RWPE1 (cell line): ENCODE data around the gene RAB7A.

Experiments
- CTCF ChIA-PET: fragments of 350-600 bp; sonication (Branson Sonifier 250); formaldehyde crosslinking; extraction: SDS; loops from one replicate; lab custom pipeline; 2021; lab: Yijun Ruan, JAX
- POLR2A ChIA-PET: fragments of 400-600 bp; formaldehyde crosslinking; extraction: SDS; loops from one replicate; lab custom pipeline; 2020; ENCODE audit warnings: antibody characterized with exemption; ENCODE audit not compliant: low non-redundant PET; lab: Yijun Ruan, JAX
- DNase-seq: peaks from one replicate; pipeline ENCODE4 v3.0.0; 2012; ENCODE audit warnings: low spot score
- H3K27ac ChIP-seq: fragments of 450-650 bp; 2 replicates; pipeline ENCODE4 v1.5.1; 2017
- CTCF ChIP-seq: fragments of 450-650 bp; conservative IDR thresholded peaks from 2 replicates; pipeline ENCODE4 v1.5.1; 2017; ENCODE audit warnings: low read depth, mild to moderate bottlenecking

The RAB7A gene

DNA sequence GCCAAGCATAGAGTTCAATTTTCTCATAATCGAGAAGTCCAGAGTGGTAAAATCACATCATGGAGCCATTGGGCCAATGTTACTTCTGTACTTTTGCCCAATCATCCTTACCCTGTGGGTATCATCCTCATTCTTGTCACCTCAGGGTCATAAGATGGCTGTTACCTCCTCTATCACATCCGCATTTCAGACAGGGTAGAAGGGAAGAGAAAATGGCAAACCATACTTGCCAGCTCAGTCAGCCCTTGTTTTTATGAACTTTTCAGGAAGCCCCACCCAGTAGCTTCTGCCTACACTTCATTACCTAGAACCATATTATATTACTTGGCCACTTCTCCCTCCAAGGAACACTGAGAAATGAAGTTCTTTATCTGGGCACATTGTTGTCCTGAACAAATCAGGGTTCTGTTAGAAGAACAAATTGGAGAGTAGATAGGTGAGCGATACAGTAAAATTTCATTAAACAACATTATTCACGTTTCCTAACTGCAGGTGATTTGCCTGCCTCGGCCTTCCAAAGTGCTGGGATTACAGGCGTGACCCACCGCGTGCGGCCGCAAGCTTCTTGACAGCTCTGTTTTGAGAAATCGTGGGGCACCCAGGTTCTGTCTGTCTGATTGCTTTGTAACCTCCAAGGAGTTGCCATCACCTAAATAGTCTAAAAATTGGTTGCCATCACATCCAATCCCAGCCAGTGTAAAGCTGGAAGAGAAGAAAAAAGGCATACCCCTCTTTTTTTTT, 40.8 kb upstream of the RAB7A start:
- ChIA-PET CTCF (interaction anchor here (0.6 kb wide), 1 partner anchor 8 kb away, joined by 3 read pairs; no protein-coding TSS in a partner anchor), POLR2A (no interaction called here)
- no peak for DNase-seq
- TF ChIP-seq CTCF, result no peak
- no peak overlapping the region for H3K27ac ChIP-seq

DNA sequence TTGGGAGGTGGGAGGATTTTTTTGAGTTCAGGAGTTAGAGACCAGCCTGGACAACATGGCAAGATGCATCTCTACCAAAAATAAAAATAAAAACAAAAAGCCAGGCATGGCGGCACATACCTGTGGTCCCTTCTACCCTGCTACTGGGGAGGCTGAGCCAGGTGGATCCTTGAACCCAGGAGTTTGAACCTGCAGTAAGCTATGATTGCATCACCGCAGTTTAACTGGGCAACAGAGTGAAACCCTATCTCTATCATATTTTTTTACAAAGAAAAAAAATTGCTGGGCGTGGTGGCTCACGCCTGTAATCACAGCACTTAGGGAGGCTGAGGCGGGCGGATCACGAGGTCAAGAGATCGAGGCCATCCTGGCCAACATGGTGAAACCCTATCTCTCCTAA, 39.5 kb upstream of the RAB7A start:
- no peak for DNase-seq
- POLR2A ChIA-PET, result no interaction called here
- TF ChIP-seq CTCF, result no peak
- CTCF ChIA-PET, result no interaction called here
- H3K27ac ChIP-seq, result no peak overlapping the region

DNA sequence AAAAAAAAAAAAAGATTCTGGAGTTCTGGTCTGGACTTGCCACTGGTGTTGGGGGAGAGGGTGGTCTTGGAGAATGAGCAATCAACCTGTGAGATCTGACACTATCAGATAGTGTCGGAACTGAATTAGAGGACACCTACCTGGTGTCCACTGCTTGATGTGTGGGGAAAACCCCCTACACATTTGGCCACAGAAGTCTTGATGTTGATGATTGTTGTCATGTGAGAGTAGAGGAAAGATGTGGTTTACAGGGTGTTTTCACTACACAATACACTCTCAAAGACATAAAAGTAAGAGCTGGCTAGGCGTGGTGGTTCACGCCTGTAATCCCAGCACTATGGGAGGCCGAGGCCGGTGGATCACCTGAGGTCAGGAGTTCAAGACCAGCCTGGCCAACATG, 36.9 kb upstream of the RAB7A start:
- POLR2A ChIA-PET, result no interaction called here
- CTCF ChIA-PET, result no interaction called here
- DNase-seq, result no peak
- no peak overlapping the region for H3K27ac ChIP-seq
- no peak for TF ChIP-seq CTCF

- TF ChIP-seq CTCF, result no peak
- ChIA-PET CTCF (interaction anchor here (0.7 kb wide), 1 partner anchor 1101 kb away, joined by 3 read pairs; no protein-coding TSS in a partner anchor), POLR2A (no interaction called here)
- H3K27ac ChIP-seq, result no peak overlapping the region
- DNase-seq, result no peak
Observed at GRCh38 chr3:128693696-128694095, 32.3 kb upstream of the RAB7A start.

DNA sequence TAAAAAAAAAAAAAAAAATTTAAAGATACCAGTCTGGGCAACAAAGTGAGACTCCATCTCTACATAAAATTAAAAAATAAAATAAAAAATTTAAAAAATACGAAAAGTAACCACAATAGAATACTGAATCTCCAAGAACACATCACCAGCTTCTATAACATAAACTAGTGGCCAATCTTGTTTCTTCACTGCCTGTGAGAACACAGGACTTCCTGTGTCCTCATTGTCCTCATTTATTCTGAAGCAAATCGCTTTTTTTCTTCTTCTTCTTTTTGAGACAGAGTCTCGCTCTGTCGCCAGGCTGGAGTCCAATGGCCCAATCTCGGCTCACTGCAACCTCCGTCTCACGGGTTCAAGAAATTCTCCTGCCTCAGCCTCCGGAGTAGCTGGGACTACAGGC, 28.6 kb upstream of the RAB7A start:
- ChIA-PET CTCF (interaction anchor here (0.7 to 0.8 kb wide), 2 partner anchors 98 to 217 kb away, joined by 3 read pairs; no protein-coding TSS in a partner anchor), POLR2A (no interaction called here)
- TF ChIP-seq CTCF, result no peak
- DNase-seq, result no peak
- no peak overlapping the region for H3K27ac ChIP-seq

DNA sequence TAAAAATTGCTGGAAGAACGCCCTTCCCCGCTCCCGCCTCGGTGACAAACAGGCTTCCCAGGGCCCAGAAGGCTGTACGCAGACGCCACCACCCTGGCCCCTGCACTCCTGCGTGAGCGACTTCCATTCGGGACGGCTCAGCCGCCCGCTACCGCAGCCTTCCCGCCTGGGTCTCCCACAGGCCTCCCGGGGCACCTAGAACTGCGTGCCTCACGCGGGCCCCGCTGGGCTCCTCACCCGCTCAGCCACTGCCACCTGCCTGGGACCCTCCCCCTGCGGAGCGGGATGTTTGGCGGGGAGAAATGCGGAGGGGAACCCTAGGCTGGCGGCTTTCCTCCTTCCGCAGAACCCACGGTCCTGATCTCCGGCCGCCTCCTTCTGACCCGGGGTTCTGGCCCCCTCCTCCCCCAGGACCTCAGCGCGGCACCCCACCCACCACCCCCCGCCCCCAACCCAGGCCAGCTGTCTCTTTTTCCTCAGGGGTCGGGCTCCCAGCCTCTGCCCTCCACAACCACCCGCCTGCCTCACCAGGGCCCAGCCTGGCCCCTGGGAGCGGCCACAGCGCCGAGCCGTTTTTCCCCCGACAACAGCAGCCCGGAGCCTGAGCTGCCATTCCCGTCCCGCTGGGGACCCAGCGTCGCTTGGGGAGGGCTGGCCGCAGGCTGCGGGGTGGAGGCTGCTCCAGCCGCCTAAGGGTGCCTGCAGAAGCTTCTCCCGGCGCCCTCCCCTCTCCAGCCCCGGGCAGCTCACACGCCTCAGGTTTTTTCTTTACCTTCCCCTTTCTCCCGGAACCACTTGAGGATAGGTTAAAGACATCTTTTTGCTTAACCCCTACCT, 27.6 kb upstream of the RAB7A start:
- no peak overlapping the region for H3K27ac ChIP-seq
- DNase-seq, result peak; percentile 33
- ChIA-PET POLR2A (no interaction called here), CTCF (interaction anchor here (0.7 to 0.8 kb wide), 2 partner anchors 18 to 97 kb away, joined by 3 to 5 read pairs; no protein-coding TSS in a partner anchor)
- no peak for TF ChIP-seq CTCF
